ENCODE measurements around the gene LAYN.

The LAYN gene

GRCh38 chr11:111531687-111532364, 8.7 kb upstream of the LAYN start:
- peak; percentile 67 to 78 for DNase-seq

DNA sequence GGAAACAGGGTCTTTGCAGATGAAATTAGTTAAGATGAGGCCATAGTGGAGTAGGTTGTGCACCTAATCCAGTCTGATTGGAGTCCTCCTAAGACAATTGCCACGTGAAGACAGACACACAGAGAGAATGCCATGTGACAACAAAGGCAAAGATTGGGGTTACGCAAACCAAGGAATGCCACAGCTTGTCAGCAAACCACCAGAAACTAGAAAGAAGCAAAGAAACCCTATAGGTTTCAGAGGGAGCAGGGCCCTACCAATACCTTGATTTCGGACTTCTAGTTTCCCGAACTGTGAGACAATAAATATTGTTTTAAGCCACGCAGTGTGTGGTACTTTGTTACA, 8.2 kb upstream of the LAYN start:
- no peak for DNase-seq

GRCh38 chr11:111535281-111535680, 5.2 kb upstream of the LAYN start:
- DNase-seq: no peak

- DNase-seq: no peak
Observed at GRCh38 chr11:111537336-111537860, 3.1 kb upstream of the LAYN start.

DNA sequence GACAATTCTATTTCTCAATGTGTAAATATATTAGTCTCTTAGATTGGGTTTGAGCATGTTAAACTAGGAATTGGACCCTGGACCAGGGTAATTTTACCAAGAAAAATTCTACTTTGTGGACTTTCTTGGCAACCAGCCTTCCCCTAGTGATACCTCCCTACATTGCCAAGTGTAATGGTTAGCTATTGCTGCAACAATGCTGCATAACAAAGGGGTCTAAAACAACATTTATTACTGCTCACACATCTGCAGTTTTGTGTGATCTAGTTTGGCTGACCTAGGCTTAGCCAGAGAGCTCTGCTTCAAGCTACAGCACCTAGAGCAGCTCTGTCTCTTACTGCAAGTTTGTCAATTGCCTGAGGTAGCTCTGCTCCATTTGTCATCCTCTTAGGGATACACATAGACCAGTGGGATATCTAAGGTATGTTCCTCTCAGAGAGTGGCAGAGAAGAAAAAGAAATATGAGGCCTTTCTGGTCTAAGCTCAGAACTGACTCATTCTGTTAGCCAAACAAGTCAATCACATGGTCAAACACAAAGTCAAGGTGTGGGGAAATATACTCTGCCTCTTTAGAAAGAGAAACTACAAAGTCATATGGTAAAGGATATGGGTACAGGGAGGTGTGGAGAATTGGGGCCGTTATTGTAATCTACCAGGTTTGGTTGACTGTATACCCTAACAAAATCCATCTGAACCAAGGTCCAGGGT, 2.0 kb upstream of the LAYN start:
- no peak for DNase-seq

DNA sequence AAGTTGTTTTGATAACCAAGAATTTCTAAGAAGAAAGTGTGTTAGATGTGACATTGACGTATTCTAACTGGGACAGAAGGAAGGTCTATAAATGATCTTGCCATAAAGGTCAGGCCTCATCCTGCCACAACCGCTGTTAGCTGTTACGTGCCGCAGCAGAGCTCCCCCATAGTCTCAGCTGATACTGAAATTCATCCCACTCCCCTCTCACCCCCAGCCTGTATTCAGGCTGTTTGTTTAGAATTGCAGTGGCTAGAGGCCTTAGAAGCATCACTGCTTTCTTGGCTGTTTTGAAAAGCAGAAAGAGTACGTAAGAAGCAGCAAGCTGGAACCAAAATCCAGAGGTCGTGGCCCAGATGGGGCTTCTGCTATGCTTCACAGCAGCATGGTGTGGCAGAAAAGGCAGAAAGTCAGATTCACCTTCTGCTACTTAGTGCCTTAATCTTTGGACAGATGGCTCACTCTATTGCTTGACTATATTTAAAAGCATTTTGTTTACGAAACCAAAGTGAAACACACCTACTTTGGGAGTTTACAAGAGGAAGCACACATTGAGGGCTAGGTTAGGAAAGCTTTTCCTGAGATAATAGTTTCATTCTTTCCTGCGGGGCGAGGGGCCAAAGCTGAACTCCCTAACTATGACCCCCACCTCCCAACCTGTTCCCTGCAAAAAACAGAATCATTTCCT, 950 bp upstream of the LAYN start:
- no peak for DNase-seq

GRCh38 chr11:111540937-111541253, 375 bp downstream of the LAYN start:
- no peak for DNase-seq

GRCh38 chr11:111541254-111542061, 938 bp downstream of the LAYN start:
- DNase-seq: no peak

GRCh38 chr11:111542606-111543275, 2.2 kb downstream of the LAYN start:
- DNase-seq: no peak

- no peak for DNase-seq
Observed at GRCh38 chr11:111548525-111548924, 8.0 kb downstream of the LAYN start.

DNA sequence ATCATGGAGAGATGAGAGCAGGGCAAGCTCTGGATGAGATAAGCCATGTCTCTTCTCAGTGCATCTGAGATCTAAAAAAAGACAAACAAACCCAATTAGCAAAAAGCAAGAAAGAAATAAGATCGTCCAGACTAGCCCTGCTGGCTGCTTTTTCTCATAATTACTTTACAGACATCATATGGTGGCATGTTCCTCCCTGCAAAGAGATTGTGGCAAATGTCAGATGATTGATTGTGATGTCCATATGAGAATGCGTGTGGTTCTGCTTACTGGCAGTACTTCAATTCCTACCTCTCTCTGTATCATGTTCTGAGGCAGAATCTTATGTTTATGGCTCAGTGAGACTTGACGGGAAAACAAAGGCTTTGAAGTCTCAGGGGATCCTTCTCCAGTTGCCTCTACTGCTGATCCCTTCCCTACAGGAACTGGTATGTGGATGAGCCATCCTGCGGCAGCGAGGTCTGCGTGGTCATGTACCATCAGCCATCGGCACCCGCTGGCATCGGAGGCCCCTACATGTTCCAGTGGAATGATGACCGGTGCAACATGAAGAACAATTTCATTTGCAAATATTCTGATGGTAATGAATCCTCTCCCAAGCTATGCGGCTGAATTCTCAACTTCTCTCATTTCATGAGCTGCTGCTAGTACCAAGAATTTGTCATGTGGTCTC, 8.8 kb downstream of the LAYN start:
- no peak for DNase-seq

GRCh38 chr11:111549869-111550203, 9.3 kb downstream of the LAYN start:
- DNase-seq: no peak

DNA sequence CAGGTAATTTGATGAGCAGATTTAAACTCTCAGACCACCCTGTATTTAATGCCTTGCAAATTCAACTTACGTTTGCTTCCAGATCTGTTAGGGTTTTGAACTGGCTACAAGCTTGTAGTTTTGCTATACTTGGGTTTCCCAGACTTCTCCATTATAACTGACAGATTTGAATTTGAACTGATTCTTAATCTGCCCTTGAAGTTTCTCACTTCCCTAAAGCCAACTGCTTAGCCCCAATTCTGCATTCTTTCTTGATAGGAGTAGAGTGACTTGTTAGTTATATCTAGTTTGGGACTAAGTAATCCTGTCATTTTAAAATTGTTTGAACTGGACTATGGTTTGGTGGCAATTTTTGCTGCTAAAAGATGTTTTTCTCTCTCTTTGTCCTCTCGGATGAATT, 9.7 kb downstream of the LAYN start:
- no peak for DNase-seq

GRCh38 chr11:111554532-111554931, 14.0 kb downstream of the LAYN start:
- DNase-seq: no peak

DNA sequence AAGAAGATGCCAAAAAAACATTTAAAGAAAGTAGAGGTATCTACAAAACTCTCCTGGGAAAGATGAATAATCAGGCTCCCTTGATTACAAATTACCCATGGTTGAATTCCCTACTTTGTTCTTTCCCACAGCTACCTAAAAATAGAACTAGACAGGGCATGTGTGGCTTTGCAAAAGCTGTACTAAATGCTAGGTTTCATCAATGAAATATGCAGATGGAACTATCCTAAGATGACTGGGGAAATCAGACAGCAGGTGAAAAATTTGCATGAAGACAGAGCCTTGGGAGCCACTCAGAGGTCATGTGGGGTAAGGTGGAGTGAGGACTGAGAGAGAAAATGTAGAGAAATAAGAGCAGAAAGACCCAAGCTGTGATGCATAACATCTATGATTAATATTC, 14.7 kb downstream of the LAYN start:
- DNase-seq: no peak

DNA sequence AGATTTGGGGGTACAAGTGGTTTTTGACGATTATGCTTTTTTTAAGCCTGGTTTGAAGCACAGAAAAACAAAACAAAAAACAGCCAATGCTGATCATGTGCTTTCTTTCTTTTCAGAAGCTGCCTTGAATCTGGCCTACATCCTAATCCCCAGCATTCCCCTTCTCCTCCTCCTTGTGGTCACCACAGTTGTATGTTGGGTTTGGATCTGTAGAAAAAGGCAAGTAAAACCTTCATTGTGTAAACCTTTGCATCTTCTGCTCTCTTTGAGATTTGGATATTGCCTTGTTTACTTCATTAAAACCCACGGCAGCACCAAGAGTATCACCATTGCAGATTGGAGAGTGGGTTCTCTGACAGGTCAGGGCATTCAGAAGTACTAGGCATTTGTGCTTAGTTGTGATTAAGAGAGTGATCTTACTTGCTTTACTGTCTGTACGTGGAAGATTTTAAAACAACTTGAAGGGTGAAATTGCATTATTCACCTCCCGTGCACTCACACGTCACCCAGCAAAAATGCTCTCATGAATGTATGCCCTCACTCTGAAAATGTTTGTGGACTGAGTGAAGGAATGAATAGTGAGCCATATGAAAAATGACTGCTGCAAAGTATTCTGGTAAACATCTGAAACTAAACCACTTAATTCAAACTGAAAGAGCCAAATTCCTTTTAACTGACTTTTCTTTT, 17.0 kb downstream of the LAYN start:
- DNase-seq: no peak

- no peak for DNase-seq
Observed at GRCh38 chr11:111559800-111560464, 19.4 kb downstream of the LAYN start.

DNA sequence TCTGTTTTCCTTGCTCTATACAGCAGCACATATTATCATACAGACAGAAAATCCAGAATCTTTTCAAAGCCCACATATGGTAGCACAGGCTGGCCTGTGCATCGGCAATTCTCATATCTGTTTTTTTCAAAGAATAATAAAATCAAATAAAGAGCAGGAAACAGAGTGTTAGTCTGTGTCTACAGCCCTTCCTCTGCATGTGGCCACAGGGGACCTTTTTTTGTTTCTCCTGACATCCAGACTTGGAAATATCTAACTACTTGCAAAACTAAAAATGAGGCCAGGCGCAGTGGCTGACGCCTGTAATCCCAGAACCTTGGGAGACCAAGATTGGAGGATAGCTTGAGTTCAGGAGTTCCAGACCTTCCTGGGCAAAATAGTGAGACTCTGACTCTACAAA, 20.3 kb downstream of the LAYN start:
- no peak for DNase-seq

DNA sequence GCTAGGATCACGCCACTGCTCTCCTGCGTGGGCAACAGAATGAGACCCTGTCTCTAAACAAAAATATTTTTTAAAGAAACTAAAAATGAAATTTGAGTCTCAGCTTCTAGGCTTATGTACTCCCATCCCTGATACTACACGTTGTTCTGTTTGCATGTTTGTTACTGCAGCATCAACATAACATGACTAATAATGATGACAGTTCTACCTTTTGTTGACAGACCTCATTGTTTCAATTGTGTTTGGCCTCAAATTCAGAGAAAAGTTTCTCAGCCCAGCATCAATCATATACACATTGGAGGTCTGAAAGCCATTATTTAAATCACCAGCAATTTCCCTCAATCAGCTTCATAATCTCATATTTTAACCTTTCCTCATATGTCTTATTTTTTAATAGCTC, 20.8 kb downstream of the LAYN start:
- DNase-seq: no peak

DNA sequence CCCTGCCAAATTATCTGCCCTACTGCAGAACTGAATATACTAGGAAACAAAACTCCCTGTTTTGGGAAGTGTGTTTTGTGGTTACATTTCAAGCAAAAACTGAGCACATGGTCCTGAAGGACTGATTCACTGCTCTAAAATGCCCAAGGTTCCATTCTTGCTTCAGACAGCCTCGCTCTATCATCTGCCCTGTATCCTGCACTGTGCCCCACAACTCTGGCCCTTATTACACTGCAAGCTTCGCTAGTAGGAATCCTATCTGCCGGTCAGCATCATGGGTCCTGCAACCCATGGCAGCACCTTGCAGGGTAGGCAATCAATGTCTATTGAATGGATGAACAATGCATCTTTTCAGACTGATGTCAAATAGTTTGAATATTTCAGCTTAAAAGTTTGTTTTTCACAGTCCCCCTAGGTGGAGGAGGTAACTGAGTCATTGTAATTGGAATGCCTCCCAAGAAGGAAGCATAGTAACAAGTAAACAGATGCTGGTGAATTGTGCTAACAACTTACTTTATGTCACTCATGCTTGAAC, 21.3 kb downstream of the LAYN start:
- no peak for DNase-seq

All from activated CD4-positive, alpha-beta T cell treated with anti-CD3 and anti-CD28 coated beads, Interleukin-2, amount 50 U/mL, for 48 hours (primary cell).